ENCODE results near the gene ILDR2. TPM values are rescaled to one million over a fixed set of nuclear protein-coding genes. Genes with fewer than 3 reads are reported as not detected.

ILDR2 gene
- total RNA-seq, 2 donors from 2014 or later: 2.1 to 3.5 TPM

DNA sequence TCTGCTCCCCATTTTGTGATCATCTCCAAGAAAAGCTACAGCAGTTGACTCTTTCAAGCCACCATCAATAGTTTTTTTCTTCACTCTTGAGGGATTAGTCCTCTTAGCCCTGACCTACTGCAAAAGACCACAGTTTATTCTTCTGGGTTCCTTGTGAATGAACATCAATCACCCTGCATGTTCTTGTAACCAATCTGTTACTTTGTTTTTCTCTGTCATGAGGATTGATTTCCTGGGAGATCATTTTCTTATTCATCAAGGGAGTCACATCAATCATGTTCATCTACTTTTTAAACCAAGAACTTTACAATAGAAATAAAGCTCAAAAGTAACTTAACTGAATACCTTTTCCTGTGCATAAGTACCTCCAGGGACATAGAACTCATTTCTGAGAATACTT, 21.8 kb downstream of the ILDR2 start:
- DNase-seq (ENCODE audit: low spot score) (no peak), ATAC-seq (no peak)
- Mint-ChIP-seq H3K4me1 (ENCODE audit: low read depth in 2 of 2) (no peaks in the 10 kb centered on the region), H3K9me3 (no peaks in the 10 kb centered on the region), H3K36me3 (no peaks in the 10 kb centered on the region), H3K27me3 (peaks cover 4 to 19% of the 10 kb centered on the region in 2 donors), H3K27ac (no peak overlapping the region), H3K4me3 (no peak overlapping the region)

DNA sequence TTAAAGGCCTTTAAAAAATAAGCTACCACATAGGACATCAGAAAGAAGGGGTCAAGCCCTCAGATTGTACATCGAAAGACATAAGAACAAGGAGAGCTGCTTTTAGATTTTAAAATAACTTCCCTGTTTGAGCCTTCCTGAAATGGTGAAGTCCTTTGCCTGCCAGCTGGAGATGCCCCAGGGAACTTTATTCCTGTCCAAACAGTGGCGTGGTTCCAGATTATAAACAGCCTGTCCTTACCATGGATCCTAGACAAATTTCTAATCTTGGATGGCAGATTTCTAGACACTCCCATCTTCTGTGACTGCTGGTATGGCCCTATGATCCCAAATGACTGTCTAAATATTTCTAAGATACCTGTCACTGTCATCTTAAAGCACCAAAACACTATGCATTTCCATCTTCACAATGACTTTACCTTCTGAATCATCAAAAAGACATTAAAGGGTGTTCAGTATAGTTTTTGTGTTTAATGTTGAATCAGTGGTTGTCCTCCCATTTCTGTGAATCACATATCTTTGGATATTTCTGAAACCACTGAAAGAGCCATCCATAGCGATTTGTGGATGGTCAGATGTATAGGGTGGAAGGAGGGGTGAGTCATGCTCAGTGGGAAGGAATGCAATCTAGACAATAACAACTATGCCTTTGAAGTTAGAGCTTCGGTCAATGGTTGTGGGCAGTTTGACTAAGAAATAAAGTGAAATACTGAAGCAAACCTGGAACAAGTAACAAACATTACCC, 23.2 kb downstream of the ILDR2 start:
- ATAC-seq (peak in 1 of 2 donors; percentile 43), DNase-seq (ENCODE audit: low spot score) (no peak)
- H3K27ac Mint-ChIP-seq: no peak overlapping the region
- H3K36me3 Mint-ChIP-seq: no peaks in the 10 kb centered on the region
- H3K4me3 Mint-ChIP-seq: no peak overlapping the region
- H3K4me1 Mint-ChIP-seq (ENCODE audit: low read depth in 2 of 2): peaks cover 0 to 6% of the 10 kb centered on the region in 2 donors
- peaks cover 10 to 24% of the 10 kb centered on the region in 2 donors for H3K27me3 Mint-ChIP-seq
- no peaks in the 10 kb centered on the region for H3K9me3 Mint-ChIP-seq

DNA sequence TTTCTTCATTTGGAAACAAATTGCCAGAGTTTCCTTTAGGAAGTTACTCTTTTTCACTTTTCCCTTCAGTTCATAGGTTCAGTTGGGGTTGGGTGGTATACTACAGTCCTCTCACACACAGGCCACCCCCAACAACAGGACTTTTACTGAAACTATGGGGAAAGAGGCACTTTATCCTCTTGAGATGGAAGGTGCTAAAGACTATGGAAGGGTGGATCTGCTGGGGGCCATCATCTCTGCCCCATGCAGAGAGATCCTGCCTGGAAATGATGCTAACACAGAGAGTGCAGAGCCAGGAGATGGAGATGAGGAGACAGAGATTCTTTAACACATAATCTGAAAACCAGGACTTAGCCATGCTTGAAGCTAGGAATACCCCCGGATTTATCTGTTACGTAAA, 24.3 kb downstream of the ILDR2 start:
- DNase-seq (ENCODE audit: low spot score) (no peak), ATAC-seq (no peak)
- no peak overlapping the region for H3K4me3 Mint-ChIP-seq
- no peaks in the 10 kb centered on the region for H3K9me3 Mint-ChIP-seq
- peaks cover 0 to 6% of the 10 kb centered on the region in 2 donors for H3K4me1 Mint-ChIP-seq (ENCODE audit: low read depth in 2 of 2)
- no peak overlapping the region for H3K27ac Mint-ChIP-seq
- no peaks in the 10 kb centered on the region for H3K36me3 Mint-ChIP-seq
- peaks cover 10 to 35% of the 10 kb centered on the region in 2 donors for H3K27me3 Mint-ChIP-seq

DNA sequence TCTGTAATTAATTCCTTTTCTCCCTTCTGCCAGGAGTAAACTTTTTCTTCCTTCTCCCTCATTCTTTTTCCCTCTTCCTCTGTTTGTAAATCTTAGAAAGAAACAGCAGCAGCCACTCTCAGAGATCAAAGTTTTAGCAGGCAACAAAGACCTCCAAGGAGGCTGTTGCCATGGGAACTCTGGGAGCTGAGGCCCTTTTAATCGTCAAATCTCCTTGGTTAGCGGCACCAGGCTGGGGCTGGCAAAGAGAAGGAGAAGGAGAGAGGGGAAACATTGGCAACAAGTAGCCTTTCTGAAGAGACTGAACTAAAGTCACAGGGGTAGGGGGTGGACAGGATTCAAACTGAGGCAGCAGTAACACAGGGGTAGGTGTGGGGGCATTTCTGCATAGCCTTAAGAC, 25.2 kb downstream of the ILDR2 start:
- Mint-ChIP-seq H3K36me3 (no peaks in the 10 kb centered on the region), H3K27me3 (peaks cover 10 to 44% of the 10 kb centered on the region in 2 donors), H3K4me1 (ENCODE audit: low read depth in 2 of 2) (peaks cover 0 to 6% of the 10 kb centered on the region in 2 donors), H3K4me3 (no peak overlapping the region), H3K9me3 (no peaks in the 10 kb centered on the region), H3K27ac (no peak overlapping the region)
- no peak for ATAC-seq
- no peak for DNase-seq (ENCODE audit: low spot score)

DNA sequence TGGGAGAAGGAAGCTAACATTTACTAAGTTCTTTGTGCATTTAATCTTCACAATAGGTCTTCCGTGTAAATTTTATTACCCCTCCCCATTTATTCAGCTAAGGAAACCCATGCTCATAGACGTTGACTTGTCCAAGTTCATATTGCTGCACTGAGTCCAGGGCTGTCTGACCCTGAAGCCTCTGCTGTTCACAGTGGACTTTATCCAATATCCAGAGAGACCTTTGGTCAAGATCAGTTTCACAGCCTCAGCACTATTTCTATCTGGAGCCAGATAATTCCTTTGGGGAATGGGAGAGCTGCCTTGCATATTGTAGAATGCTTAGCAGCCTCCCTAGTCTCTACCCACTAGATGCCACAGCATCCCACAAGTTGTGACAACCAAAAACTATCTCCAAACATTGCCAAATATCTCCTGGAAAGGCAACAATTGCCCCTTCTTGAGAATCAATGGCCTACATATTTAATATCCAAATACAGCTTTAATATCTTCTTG, 26.4 kb downstream of the ILDR2 start:
- Mint-ChIP-seq H3K27ac (no peak overlapping the region), H3K36me3 (no peaks in the 10 kb centered on the region), H3K4me3 (no peak overlapping the region), H3K27me3 (peaks cover 12 to 50% of the 10 kb centered on the region in 2 donors), H3K9me3 (no peaks in the 10 kb centered on the region), H3K4me1 (ENCODE audit: low read depth in 2 of 2) (peaks cover 6 to 7% of the 10 kb centered on the region in 2 donors)
- DNase-seq (ENCODE audit: low spot score): no peak
- ATAC-seq: no peak

DNA sequence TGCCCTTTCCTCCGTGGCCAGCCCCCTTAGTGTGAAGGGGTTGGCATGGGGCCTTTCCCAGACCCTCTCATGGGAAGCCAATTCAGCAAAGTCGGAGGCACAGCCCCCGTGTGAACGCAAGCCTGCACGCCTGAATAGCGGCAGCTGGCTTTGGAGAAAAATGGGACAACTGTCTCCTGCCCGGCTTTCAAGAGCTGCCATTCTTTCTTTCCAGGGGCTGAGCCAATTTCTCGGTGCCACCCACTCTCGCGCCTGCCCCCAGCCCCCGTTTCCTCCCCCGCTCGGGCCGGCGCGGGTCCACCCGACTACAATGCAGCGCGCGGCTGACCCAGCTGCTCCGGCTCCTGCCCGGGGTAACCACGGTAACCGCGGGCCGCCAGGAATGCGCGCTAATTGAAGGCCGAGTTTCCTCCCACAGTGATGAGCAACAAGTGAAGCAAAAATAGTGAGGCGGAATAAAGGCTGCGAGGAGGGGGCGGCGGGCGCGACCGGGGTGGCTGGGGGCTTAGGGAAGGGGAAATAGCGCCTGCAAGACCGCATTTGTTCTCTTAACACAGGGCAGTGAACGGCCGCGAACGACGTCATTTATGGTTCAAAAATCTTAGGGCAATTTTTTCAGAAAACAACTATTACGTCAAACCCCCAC, 27.8 kb downstream of the ILDR2 start:
- H3K27ac Mint-ChIP-seq: no peak overlapping the region
- DNase-seq (ENCODE audit: low spot score) (no peak), ATAC-seq (peak; percentile 51 to 73)
- H3K36me3 Mint-ChIP-seq: no peaks in the 10 kb centered on the region
- H3K4me3 Mint-ChIP-seq: peak overlapping the region; percentile 42
- H3K9me3 Mint-ChIP-seq: no peaks in the 10 kb centered on the region
- H3K4me1 Mint-ChIP-seq (ENCODE audit: low read depth in 2 of 2): peaks cover 6 to 7% of the 10 kb centered on the region in 2 donors
- H3K27me3 Mint-ChIP-seq: peaks cover 13 to 45% of the 10 kb centered on the region in 2 donors

DNA sequence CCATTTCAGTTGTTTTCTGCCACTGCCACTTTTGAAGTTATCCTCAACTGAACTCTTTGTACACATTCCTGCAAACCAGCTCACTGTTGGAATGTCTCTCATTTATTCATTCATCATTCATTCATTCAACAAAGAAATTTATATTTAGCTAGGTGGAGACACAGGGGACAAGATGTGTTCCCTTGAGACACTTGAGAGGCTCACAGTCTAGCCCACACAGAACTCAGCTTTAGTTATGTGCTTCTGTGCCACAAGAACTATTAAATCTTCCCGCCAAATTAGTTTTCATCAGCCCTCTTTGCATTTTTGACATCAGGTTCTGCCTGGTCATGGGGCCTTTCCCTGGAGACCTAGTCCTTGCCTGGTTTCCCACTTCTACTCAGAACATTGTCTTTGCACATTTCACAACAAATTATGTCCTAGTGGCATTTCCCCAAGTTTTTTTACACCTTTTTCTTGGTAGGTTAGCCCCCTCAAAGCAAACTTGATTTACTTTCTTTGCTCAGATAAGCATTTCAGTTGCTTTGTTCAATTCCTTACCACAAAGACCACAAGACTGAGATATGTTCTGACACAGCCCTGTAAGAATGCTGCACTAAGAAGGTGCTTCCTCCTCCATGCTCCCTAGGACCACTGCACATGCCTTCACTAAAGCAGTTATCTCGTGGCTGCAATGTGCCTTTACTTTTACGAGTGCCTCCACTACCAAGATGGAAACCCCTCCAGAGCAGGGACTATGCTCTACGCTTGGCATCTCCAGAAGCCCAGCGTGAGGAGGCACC, 31.0 kb downstream of the ILDR2 start:
- H3K27me3 Mint-ChIP-seq: peaks cover 11 to 41% of the 10 kb centered on the region in 2 donors
- ATAC-seq (no peak), DNase-seq (ENCODE audit: low spot score) (no peak)
- no peak overlapping the region for H3K4me3 Mint-ChIP-seq
- H3K9me3 Mint-ChIP-seq: no peaks in the 10 kb centered on the region
- no peaks in the 10 kb centered on the region for H3K36me3 Mint-ChIP-seq
- H3K4me1 Mint-ChIP-seq (ENCODE audit: low read depth in 2 of 2): peaks cover 6 to 7% of the 10 kb centered on the region in 2 donors
- no peak overlapping the region for H3K27ac Mint-ChIP-seq

DNA sequence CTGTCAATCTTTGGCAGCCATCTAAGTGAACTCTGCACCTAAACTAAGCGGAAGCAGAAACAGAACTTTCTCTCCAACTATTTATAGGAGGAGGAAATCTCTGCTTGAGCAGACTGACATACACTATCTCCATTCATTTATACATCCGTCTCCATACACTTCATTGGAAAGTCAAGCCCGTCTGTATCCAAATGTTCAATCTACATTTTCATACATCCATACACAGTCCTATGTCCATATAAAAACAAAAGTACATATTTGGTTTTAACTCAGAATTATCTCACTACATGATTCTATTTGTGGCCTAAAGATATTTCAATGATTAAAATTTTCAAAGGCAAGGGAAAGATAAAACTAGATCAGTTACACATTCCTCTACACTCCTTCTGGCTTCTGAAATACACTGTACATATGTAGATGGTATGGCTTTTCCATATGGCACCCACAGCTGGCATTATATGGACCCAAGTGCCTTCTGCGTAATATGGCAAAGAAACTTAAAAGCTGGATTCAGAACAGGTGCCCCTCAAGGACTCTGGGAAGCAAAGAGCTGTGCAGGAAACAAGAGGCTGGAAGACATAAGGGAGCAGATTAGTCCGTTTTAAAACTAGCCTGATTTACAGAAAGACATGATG, 35.5 kb downstream of the ILDR2 start:
- Mint-ChIP-seq H3K4me1 (ENCODE audit: low read depth in 2 of 2) (peaks cover 0 to 4% of the 10 kb centered on the region in 2 donors), H3K27ac (no peak overlapping the region), H3K4me3 (no peak overlapping the region), H3K36me3 (no peaks in the 10 kb centered on the region), H3K9me3 (no peaks in the 10 kb centered on the region), H3K27me3 (peaks cover 2 to 12% of the 10 kb centered on the region in 2 donors)
- DNase-seq (ENCODE audit: low spot score) (no peak), ATAC-seq (no peak)

DNA sequence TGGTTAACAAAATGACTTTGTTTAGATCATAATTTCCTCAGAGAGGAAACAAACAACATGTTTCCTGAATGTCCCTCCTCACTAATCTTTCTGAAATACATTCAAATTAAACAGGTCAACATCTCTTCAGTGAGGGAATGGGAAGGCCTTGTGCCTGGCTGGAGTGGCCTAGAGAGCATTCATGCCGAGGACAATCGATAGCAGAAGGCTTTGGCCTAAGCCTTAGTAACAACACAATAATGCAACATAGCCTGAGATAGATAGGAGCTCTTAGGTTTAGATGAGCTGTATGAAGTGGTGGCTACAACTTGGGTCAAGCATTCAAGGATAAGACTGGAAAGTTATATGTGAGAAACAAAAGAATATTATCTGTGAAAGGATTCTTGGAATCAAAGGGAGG, 37.4 kb downstream of the ILDR2 start:
- Mint-ChIP-seq H3K27me3 (peaks cover 2 to 16% of the 10 kb centered on the region in 2 donors), H3K36me3 (no peaks in the 10 kb centered on the region), H3K4me3 (no peak overlapping the region), H3K4me1 (ENCODE audit: low read depth in 2 of 2) (no peaks in the 10 kb centered on the region), H3K27ac (no peak overlapping the region), H3K9me3 (no peaks in the 10 kb centered on the region)
- ATAC-seq (no peak), DNase-seq (ENCODE audit: low spot score) (no peak)

DNA sequence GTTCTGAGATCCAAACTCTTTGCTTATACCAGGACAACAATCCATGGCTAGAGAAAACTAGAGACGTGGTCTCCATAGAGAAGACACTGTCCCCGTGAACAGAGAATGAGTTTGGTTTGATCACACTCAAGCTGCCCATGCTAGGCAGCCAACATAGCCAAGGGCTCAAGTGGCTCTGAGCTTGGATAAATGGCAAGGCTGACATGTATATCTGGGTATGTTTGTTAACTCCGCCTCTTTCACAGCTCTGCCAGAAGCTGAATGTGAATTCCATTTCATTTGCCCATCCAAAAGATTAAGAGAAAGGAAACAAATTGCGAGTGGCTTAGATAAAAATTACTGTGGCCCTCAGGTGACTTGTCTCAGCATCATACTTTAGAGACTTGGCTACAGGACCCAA, 38.0 kb downstream of the ILDR2 start:
- H3K4me1 Mint-ChIP-seq (ENCODE audit: low read depth in 2 of 2): no peaks in the 10 kb centered on the region
- no peaks in the 10 kb centered on the region for H3K36me3 Mint-ChIP-seq
- no peak overlapping the region for H3K4me3 Mint-ChIP-seq
- H3K27ac Mint-ChIP-seq: no peak overlapping the region
- DNase-seq (ENCODE audit: low spot score) (no peak), ATAC-seq (no peak)
- H3K27me3 Mint-ChIP-seq: peaks cover 0 to 12% of the 10 kb centered on the region in 2 donors
- H3K9me3 Mint-ChIP-seq: no peaks in the 10 kb centered on the region

DNA sequence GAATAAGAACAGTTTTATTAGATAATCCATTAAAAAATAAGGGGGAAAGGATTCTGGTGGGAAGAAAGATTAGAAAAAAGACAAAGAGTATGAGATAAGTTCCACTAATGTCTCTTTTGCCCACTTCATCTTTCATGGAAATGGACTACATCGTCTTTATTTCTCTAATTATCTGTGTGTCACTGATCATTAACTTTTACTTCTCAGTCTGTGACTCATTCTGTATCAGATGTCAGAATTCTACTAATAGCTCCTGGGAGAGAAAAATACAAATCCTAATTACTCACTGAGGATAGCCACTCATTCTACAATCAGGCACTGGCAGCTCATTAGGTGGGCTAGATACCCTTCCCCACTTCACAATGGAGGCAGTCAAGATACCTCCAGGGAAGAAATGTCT, 41.7 kb downstream of the ILDR2 start:
- no peaks in the 10 kb centered on the region for H3K36me3 Mint-ChIP-seq
- peaks cover 0 to 25% of the 10 kb centered on the region in 2 donors for H3K27me3 Mint-ChIP-seq
- no peak for ATAC-seq

DNA sequence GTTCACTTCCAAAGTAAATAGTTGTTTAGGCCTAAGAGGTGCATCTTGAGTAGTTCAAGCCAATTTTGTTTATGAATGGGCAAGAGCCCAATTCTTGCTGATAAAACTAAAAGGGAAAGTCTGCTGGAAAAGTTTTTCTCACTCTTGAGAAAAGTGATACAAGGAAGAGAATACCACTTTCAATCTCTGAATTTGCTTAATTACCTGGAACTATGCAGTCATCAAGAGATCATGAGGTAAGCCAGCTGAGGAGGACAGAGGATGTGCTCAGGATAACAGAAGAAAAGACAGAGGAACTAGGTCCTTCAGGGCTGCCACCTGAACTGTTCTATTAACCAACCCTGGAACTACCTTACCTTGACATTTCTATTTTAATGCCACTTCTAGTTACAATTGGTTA, 42.2 kb downstream of the ILDR2 start:
- no peak overlapping the region for H3K27ac Mint-ChIP-seq
- no peaks in the 10 kb centered on the region for H3K9me3 Mint-ChIP-seq
- H3K36me3 Mint-ChIP-seq: no peaks in the 10 kb centered on the region
- H3K4me1 Mint-ChIP-seq (ENCODE audit: low read depth in 2 of 2): no peaks in the 10 kb centered on the region
- ATAC-seq (no peak), DNase-seq (ENCODE audit: low spot score) (no peak)
- peaks cover 0 to 25% of the 10 kb centered on the region in 2 donors for H3K27me3 Mint-ChIP-seq
- H3K4me3 Mint-ChIP-seq: no peak overlapping the region

More for the DNA sequence above, 41.7 kb downstream of the ILDR2 start:
- Mint-ChIP-seq H3K4me3 (no peak overlapping the region), H3K4me1 (ENCODE audit: low read depth in 2 of 2) (no peaks in the 10 kb centered on the region), H3K9me3 (no peaks in the 10 kb centered on the region), H3K27ac (no peak overlapping the region)
- no peak for DNase-seq (ENCODE audit: low spot score)

DNA sequence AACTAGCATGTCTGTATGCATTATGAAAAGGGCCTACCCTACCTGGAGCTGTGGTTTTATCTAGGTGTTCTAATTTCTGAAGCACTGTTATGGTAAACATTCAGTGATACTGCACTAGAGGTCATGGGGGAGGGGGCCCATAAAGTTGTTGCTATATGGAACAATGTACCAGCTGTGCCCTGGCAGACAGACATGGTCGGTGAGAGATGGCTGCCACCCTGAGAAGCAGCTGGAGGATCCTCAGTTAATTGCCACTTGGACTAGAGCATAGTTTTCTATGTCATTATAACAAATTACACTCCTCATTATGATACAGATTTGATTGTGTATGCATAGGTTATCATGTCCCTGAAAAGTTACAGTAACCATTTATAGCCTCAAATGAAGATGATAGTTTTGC, 45.4 kb downstream of the ILDR2 start:
- ATAC-seq: no peak
- H3K27me3 Mint-ChIP-seq: peaks cover 0 to 24% of the 10 kb centered on the region in 2 donors
- H3K9me3 Mint-ChIP-seq: no peaks in the 10 kb centered on the region
- DNase-seq (ENCODE audit: low spot score): no peak
- H3K27ac Mint-ChIP-seq: no peak overlapping the region
- H3K4me1 Mint-ChIP-seq (ENCODE audit: low read depth in 2 of 2): no peaks in the 10 kb centered on the region
- H3K36me3 Mint-ChIP-seq: no peaks in the 10 kb centered on the region
- no peak overlapping the region for H3K4me3 Mint-ChIP-seq

Data from natural killer cell treated with Interleukin-12 subunit alpha and Interleukin-12 subunit beta and Interleukin-15 and Interleukin-18, amount 100 ng/mL, for 72 hours (primary cell).